Stimulated activated CD4-positive, alpha-beta T cell treated with anti-CD3 and anti-CD28 coated beads, TNF-alpha, amount 100 ng/mL, for 1 hour (primary cell): ENCODE data around the gene DOCK1.

ENCODE experiments used
- DNase-seq, 3 donors: peaks; one replicate each; pipeline ENCODE4 v3.0.0-alpha.2; 2020; ENCODE audit warnings: low read depth in 3 of 3, low spot score in 1 of 3

Gene DOCK1

DNA sequence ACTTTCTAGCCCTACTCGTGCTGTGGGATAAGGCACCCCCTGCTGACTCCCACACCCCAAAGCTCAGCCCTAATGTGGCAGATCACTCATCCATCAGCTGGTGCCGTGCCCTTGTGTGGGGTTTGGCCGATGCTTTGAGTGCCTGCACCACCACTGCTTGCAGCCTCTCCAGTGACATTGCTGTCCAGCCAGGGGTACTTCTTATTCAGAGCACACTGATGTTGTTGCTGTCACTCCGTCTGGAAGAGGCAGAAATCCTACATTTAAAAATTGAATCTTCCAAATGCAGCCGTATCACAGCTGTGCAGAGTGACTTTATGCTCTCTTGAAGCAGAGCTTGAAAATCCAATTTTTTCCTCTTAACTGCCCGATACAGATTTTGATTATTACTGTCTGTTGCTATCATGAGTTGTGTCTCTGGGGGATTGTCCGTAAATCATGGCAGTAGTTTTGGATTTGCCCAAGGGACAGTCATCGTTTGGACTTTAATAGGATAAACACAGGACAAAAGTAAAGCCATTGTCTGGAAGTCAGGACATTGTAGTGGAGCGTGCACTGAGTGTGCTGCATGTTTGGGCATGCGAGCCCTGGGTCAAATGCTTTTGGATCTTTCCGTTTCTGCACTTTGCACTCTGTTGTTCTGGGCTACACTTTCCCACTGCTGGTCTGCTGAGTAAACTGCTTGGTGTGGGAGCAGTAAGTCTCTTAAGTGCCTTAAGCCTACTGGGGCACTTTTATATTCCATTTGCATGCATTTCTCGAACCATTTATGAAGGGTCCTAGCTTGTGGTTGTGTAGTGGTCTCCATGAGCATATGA is 128.2 kb downstream of the DOCK1 start:
- no peak for DNase-seq

DNA sequence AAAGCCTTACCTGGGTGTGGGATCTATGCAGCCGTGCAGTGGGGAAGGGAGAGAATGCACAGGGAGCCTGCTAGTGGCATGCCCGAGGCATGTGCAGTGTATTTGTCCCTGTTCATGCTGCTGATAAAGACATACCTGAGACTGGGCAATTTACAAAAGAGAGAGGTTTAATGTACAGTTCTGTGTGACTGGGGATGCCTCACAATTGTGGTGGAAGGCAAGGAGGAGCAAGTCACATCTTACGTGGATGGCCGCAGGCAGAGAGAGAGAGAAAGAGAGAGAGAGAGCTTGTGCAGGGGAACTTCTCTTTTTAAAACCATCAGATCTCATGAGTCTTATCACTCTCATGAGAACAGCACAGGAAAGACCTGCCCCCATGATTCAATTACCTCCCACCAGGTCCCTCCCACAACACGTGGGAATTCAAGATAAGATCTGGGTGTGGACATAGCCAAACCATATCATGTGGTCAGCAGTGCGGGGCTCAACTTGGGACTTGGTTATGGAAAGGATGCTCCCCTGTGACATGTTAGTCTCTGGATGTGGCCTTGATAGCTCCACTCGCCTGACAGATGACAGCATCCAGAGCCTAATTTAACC is 128.9 kb downstream of the DOCK1 start:
- DNase-seq = no peak

DNA sequence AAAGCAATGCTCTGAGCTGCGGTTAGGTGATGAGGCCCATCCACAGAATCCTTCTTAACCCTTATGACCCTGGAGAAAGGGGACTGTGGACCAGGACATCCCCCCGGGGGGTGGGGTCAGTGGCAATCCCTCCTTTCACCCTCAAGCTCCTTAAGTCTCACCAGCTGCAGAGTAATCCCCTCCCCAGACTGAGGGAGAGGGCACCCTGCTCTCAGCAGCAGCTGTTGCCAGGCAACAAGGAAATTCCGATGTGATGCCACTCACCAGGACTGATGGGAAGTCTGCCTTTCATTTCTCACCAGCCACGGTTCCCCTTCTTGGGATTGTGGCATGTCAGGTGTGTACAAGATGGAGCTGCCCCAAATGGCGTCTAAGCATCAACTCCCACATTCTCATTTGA is 129.6 kb downstream of the DOCK1 start:
- no peak for DNase-seq

DNA sequence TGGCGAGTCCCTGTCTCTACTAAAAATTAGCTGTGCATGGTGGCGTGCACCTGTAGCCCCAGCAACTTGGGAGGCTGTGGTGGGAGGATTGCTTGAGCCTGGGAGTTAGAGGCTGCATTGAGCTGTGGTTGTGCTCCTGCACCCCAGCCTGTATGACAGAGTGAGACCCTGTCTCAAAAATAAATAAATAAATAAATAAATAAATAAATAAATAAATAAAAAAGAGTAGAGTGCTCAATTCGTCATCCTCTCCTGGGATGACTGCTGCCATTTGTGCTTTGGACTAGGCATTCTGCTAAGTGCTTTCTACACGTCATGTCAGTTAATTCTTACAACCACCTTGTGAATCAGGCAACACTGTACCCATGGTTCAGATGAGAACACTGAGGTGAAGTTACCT is 130.6 kb downstream of the DOCK1 start:
- no peak for DNase-seq

DNA sequence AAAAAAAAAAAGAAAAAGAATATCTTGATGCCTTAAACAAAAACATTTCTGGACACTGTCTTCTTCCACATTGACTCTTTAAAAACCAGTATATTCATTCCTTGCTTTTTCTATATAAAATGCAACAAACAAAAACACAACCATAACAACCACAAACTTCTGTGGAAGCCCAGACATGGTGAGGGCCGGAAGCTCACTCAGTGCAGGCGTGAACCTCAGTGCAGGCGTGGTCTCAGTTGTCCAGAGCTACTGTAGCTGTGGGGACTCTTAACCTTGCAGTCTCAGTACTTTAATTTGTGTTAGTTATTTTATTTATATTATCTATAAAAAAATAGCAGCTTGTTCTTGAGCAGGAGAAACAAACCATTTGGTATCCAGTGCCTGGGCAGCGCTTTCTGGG is 131.8 kb downstream of the DOCK1 start:
- no peak for DNase-seq

DNA sequence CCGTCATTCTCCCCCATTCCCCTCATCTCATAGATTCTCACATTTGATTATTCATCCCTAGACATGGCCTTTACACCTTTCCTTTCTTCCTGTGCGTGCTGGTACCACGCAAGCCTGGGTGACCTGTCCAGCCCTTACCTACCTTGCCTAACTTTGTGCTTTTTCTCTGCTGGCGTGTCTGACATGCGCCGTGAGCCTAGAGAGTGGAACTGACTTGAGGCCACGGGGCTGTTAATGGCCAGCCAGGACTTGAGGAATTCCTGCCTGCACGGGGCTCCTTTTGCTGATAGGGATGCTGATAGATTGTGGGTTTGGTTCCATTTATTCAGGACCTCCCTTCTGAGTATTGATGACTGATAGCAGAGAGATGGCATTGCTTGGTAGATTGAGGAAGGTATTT is 134.2 kb downstream of the DOCK1 start:
- no peak for DNase-seq

DNA sequence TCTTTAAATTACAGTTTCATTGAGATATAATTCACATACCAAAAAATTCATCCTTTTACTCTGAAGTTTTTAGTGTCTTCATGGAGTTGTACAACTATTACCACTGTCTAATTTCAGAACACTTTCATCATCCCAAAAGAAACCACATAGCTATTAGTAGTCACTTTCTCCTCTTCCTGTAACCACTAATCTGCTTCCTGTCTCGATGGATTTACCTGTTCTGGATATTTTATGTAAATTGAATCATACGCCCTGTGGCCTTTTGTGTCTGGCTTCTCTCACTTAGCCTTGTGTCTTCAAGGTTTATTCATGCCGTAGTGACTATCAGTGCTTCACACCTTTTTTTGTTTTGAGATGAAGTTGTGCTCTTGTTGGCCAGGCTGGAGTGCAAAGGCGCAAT is 135.5 kb downstream of the DOCK1 start:
- no peak for DNase-seq

DNA sequence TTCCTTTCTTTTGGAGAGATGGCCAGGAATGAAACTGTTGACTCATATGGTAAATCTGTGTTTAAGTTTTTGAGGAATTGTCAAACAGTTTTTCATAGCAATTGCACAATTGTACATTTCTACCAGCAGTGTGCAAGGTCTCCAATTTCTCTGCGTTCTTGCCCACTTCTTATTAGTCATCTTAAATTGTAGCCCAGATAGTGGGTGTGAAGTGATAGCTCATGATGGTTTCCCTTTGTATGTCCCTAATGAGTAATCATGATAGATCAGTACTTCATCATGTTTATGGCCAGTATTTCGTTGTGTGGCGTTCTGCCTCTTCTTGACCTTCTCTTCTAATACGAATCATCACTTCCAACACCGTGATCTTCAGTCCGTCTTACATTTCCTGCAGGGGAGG is 136.3 kb downstream of the DOCK1 start:
- no peak for DNase-seq

DNA sequence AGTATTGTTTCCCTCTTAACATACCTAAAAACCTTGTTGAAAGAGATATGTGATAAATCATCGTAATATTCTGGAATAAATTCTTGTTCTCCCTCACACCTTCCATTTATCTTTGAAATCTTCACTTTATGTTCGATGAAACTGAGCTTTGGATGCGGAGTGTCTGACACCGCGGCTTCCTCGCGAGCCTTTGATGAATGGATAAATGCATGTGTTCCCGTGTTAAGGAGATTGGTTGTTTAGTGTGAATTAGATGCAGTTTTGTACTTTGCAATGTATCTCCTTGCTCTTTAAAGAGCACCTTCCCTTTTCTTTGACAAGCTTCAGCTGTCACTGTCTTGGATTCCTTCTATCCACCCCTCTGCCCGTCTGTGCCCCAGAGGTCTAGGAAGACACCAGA is 138.1 kb downstream of the DOCK1 start:
- DNase-seq = no peak

DNA sequence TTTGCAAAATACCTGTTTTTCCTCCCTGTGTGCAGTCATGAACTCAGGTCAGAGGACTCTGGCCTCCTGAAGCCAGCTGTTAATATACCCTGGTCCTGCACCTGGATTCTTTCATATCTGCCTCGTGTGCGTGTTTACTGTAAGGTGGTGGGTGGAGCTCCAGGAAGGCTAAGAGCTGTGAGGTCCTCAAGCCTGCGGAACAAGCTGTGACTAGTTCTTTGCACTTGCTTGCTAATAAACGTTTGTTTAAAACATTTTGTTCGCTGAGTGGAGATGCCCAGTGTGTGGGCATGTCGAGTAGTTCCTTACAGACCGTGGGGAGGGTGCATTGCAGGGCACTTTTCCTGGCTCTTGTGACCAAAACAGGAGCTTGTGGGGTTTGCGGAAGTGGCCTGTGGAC is 139.0 kb downstream of the DOCK1 start:
- no peak for DNase-seq

DNA sequence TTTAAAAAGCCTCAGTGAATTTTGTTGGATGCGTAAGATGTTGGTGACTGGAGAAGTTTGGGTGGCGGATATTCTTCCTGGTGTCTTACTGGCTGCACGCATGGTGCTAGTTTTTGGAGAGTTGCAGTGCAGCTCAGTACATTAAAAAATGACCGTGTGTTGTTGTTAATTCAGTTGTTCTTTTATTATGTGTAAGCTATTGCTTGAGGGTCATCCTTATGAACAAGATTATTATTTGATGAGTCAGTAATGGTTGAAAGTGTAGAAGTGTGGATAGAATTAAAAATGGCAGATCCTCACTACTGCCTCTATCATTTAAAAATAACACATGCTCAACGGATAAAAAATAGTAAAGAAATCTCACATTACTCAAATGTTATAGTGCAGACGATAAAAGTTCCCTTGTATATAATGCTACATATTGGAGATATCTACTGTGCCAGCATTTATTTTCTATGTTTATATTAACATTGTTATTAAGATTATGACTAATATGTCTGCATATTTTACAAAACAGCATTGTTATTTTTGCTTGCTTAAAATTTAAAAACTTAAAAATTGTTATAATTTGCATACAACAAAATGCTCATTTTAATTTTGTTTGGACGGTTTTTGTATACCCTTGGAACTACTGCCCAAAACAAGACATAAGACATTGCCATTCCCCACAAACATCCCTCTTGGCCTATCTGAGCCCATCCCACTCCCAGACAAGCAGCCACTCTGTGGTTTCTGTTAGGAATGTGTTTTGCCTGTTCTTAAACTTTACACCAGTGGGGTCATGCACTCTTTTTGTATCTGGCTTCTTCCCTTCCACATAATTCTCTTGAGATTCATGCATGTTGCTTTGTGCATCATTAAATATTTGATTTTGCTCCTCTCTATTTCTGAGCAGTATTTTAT is 142.0 kb downstream of the DOCK1 start:
- no peak for DNase-seq

DNA sequence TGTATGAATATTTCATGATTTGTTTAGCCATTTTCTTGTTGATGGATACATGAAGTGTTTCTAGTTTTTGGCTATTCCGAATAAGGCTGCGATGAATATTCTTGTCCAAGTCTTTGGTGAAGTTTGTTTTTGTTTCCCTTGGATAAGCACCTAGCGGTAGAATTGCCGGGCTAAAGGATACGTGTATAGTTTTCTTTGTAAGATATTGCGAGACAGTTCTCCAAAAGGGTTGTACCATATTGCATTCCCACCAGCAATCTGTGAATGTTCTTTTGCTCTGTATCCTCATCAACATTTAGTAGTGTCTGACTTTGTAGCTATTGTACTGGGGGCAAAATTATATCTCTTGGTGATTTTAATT is 142.6 kb downstream of the DOCK1 start:
- DNase-seq = no peak

DNA sequence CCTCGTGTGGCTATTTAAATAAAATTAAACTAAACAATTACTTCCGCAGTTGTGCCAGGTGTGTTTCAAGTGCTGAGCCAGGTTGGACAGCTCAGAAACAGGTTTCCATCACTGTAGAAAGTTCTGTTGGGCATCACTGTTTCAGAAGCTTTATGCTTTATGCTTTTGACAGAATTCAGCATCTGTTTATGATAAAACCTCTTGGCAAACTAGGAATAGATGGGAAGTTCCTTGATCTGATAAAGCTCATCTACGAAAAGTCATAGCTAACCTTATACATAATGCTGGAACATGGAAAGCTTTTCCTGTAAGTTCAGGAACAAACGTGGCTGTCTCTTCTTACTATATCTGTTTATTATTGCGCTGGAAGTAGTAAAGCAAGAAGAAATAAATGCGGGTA is 143.4 kb downstream of the DOCK1 start:
- DNase-seq = no peak

DNA sequence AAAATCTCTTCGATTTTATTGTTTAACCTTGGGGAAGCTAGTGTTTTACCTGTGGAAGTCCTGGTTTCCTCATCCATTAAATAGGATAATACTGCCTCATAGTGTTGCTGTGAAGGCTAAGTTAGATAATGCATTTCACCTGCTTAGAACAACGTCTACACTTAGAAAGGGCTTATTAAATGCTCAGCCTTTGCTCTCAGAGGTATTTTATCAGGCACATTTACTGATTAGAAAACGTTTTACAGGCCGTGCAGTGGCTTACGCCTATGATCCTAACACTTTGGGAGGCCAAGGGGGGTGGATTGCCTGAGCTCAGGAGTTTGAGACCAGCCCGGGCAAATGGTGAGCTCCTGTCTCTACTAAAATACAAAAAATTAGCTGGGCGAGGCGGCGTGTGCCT is 146.8 kb downstream of the DOCK1 start:
- DNase-seq = no peak

DNA sequence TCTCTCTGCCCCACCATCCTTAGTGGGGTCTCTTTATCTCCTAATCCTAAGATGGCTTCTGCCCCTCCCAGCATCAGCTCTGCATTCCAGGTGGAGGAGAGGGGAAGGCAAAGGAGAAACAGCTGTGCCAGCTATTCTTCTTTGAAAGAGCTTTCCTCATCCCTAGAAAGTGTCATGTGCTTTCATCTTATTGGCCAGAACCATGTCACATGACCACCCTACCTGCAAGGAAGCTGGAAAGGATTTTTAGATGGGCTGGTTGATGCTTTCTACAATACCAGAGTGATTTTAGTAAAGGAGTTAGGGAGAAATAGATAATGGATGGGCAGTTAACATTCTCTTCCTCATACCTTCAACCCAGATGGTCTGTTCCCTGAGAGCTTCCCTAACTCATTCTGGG is 150.0 kb downstream of the DOCK1 start:
- no peak for DNase-seq

DNA sequence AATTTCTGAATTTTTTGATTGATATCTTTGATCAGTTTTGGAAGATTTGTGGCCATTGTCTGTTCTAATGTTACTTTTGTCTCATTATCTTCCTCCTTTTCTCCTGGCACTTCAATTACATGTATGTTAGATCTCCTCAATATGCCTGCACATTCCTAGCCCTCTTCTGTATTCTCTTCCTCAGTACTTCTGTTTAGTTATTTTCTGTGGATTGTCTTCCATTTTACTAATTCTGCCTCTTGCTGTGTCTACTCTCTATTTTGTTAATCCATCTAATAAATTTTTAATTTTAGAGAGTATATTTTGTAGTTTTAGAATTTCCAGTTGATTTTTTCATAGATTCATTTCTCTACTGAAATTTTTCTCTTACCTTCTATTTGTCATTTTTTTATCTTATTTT is 154.1 kb downstream of the DOCK1 start:
- DNase-seq = no peak

DNA sequence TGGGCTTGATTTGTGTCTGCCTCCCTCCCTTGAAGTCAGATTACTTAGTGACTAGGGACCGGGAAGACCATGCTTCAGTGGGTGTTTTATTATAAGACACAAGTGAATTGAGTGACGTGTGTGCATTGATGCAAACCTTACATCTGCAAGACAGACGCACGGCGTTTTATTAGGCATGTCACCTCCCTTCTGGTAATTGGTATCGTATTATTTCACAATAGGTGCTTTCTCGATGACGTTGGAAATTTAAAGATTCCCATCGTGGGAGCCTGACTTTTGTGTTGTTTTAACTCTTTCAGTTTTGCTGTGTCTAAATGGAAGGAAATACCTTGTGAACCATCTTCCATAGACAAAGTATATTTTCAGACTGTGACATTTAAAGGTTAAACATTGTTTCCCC is 158.5 kb downstream of the DOCK1 start:
- no peak for DNase-seq

DNA sequence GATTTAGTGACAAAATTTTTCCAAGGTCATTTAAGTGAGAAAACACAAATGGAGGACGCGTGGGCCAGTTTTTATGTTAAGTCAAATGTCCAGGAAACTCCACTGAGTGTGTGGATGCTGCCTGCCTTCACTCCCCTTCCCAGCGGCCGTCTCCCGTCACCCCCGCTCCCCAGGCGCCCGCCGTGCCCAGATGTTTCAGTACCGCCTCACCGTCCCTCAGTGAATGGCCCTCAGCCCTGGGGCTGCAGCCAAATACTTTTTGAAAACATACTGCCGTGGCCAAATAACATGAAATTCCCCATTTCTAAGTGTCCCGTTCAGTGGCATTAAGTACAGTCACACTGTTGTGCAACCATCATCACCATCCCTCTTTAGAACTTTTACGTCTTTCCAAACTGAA is 159.2 kb downstream of the DOCK1 start:
- DNase-seq = no peak

DNA sequence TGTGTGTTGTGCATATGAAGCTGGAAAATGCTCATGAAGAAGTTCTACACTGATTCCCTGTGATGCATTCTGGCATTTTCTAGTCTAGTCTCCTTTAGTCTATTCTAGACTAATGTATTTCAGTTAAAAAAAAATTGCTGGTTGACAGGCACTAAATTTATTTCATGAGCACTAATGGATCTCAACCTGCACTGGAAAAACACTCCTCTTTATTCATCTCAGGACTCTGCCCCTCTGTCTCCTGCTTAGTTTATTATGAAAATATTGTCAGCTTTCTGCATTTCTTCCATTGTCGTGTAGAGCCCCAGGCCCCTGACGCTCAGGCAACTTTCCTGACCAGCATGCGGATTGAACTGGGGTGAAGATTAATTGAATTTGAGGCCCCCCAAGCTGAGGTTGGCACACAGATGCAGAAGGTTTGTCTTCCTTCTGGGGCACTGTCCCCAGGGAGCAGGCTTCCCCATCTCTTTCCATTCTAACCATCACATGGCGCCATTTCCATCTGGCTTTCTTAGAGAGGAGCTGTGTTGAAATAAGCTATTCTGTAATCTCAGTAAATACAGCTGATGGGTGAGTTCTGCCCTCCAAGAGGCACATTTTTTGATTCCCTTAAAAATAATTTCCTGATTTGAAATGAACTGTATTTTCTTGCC is 162.4 kb downstream of the DOCK1 start:
- no peak for DNase-seq

DNA sequence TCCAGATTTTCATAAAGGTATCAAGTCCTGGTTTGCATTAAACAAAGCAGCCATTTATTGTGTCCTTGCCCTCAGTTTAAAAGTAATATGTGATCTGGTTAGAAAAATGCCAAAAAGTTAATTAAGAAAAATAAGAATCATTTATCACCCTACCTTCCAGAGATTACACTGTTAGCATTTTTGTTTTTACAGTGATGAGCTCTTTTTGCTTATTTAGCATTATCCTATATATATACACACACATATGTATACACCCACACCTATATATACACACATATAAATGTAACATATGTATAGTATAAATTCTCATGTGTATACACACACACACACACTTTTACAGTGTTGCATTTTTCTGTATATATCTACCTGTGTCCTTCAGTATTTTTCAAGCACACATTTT is 163.3 kb downstream of the DOCK1 start:
- DNase-seq = no peak

DNA sequence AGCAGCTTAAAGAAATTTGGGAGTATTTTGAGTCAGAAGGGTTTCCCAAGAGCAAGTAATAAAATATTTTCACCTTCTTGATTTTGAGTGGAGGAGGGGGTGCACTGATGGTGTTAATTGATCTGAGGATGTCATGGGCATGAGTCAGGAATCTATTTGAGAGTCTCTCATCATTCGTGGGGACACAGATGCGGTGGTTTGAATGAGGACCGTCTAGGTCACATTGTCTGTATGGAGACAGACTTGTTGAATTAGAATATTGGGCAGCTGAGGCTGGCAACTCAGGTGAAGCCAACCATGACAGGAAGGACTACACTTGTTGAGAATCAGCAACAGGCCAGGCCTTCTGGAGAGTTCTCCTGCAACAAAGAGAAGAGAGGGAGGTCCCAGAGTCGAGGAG is 164.2 kb downstream of the DOCK1 start:
- no peak for DNase-seq

DNA sequence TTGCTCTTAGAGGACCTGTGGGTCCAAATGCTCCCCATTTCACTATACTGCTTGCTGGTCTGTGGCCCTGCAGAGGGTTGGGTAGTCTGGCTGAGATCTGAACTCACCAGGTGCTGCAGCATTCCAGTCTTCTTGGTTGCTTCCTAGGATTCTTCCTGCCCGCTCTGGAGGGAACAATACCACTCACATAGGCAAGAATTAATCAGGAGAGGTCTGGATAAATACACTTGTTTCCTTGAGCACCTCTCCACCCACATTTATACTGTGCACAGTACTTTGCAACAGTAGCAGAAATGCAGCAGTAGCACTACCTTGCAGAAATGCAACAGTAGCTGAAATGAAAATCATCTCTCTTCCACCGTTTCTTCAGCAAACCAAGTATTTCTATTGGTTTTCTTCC is 165.9 kb downstream of the DOCK1 start:
- no peak for DNase-seq
